ENCODE measurements around the gene NBEAL1. TPM values are rescaled to one million over a fixed set of nuclear protein-coding genes. Genes with fewer than 3 reads are reported as not detected.
"Not testable (repeated sequence)": the region's sequence is repeated elsewhere in the genome, so short reads cannot be mapped to it uniquely, and the experiment has no call there.

NBEAL1 gene
- total RNA-seq, 1 experiment from 2014 or later: 5.6 TPM

DNA sequence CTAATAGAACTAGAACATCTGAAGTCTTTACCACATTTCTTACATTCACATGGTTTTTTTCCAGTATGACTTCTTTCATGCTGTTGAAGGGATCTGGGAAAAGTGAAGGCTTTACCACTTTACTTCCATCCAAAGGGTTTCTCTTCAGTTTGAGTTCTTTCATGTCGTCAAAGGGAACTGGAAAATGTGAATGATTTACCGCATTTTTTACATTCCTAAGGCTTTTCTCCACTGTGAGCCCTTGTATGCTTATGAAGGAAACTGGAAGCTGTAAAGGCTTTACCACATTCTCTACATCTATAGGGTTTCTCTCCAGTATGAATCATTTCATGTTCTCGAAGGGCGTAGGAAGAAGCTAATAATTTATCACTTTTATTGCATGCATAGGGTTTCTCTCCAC is 46.7 kb downstream of the NBEAL1 start:
- Histone ChIP-seq H3K27me3 (ENCODE audit: control insufficient read depth, insufficient read depth, low read length) (no peaks in the 10 kb centered on the region), H3K4me3 (ENCODE audit: insufficient read depth, low read depth, low read length) (no peak overlapping the region), H3K36me3 (replicated peaks; ENCODE audit: control insufficient read depth, insufficient read depth, low read length) (no peaks in the 10 kb centered on the region; the same call in none of the 2 replicates)
- DNase-seq: peak; percentile 23

DNA sequence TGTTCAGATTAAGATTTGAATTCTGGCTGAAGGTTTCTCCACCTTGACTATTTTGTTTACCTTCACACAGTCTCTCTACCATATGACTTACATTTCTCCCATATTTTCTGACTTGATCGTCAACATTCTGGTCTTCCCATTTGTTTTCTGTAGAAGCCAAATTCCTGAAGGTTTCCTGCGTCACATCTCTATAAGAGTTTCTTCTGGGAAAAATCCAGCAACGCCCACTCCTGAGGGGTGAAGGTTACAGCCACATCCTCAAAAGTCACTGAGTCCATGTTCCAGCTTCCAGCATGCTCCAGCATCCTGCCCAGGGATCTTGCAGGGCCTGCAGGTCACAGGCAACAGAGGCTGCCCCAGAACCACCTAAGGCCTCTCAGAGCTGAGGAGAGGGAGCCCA is 47.5 kb downstream of the NBEAL1 start:
- Histone ChIP-seq H3K4me3 (ENCODE audit: insufficient read depth, low read depth, low read length) (no peak overlapping the region), H3K36me3 (replicated peaks; ENCODE audit: control insufficient read depth, insufficient read depth, low read length) (no peaks in the 10 kb centered on the region; the same call in none of the 2 replicates), H3K27me3 (ENCODE audit: control insufficient read depth, insufficient read depth, low read length) (no peaks in the 10 kb centered on the region)
- no peak for DNase-seq

DNA sequence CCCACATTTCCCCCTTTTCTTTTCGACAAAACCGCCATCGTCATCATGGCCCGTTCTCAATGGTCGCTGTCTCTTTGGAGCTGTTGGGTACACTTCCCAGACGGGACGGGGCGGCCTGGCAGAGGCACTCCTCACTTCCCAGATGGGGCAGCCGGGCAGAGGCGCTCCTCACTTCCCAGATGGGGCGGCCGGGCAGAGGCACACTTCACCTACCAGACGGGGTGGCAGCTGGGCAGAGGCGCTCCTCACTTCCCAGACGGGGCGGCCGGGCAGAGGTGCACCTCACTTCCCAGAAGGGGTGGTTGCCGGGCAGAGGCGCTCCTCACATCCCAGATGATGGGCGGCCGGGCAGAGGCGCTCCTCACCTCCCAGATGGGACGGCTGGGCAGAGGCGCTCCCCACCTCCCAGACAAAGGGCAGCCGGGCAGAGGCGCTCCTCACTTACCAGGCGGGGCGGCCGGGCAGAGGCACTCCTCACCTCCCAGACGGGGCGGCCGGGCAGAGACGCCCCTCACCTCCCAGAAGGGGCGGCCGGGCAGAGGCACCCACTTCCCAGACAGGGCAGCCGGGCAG is 51.9 kb downstream of the NBEAL1 start:
- H3K27me3 ChIP-seq (ENCODE audit: control insufficient read depth, insufficient read depth, low read length); DNase-seq; H3K4me3 ChIP-seq (ENCODE audit: insufficient read depth, low read depth, low read length); H3K36me3 ChIP-seq (replicated peaks; ENCODE audit: control insufficient read depth, insufficient read depth, low read length): not testable (repeated sequence)

GRCh38 chr2:203070701-203071100 is 56.0 kb downstream of the NBEAL1 start:
- DNase-seq: no peak
- H3K36me3 ChIP-seq (replicated peaks; ENCODE audit: control insufficient read depth, insufficient read depth, low read length): no peaks in the 10 kb centered on the region
- no peak overlapping the region for H3K4me3 ChIP-seq (ENCODE audit: insufficient read depth, low read depth, low read length)
- H3K27me3 ChIP-seq (ENCODE audit: control insufficient read depth, insufficient read depth, low read length): no peaks in the 10 kb centered on the region

DNA sequence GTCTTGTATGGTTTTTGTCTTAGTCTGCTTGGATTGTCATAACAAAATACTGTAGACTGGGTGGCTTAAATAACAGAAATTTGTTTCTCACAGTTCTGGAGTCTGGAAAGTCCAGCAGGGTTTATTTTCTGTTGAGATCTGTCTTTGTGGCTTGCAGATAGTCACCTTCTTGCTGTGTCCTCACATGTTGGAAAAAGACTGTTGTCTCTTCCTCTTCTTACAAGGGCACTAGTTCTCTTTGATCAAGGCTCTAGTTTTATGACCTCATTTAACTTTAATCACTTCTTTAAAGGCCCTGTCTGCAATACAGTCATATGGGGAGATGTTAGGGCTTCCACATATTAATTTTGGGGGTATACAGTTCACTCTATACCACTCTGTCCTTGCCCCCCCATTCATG is 56.5 kb downstream of the NBEAL1 start:
- H3K4me3 ChIP-seq (ENCODE audit: insufficient read depth, low read depth, low read length): no peak overlapping the region
- H3K27me3 ChIP-seq (ENCODE audit: control insufficient read depth, insufficient read depth, low read length): no peaks in the 10 kb centered on the region
- no peak for DNase-seq
- H3K36me3 ChIP-seq (replicated peaks; ENCODE audit: control insufficient read depth, insufficient read depth, low read length): no peaks in the 10 kb centered on the region

DNA sequence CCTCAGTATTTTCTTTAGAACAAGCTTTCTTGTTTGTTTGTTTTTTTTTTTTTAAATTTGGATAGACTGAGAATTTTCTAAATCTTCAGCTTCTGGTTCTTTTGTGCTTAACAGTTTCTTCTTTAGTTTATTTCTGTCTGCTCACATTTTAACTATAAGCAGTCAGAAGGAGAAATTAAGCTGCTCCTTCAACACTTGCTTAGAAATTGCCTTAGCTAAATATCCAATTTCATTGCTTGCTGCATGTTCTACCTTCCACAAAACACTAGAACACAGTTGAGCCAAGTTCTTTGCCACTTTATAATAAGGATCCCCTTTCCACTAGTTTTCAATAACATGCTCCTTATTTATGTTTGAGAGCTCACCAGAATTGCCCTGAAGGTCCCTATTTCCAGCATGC is 57.7 kb downstream of the NBEAL1 start:
- no peak overlapping the region for H3K4me3 ChIP-seq (ENCODE audit: insufficient read depth, low read depth, low read length)
- H3K36me3 ChIP-seq (replicated peaks; ENCODE audit: control insufficient read depth, insufficient read depth, low read length): no peaks in the 10 kb centered on the region
- no peak for DNase-seq
- no peaks in the 10 kb centered on the region for H3K27me3 ChIP-seq (ENCODE audit: control insufficient read depth, insufficient read depth, low read length)

GRCh38 chr2:203077451-203077850 is 62.8 kb downstream of the NBEAL1 start:
- Histone ChIP-seq H3K27me3 (ENCODE audit: control insufficient read depth, insufficient read depth, low read length) (no peaks in the 10 kb centered on the region), H3K36me3 (replicated peaks; ENCODE audit: control insufficient read depth, insufficient read depth, low read length) (no peaks in the 10 kb centered on the region), H3K4me3 (ENCODE audit: insufficient read depth, low read depth, low read length) (no peak overlapping the region)
- no peak for DNase-seq

DNA sequence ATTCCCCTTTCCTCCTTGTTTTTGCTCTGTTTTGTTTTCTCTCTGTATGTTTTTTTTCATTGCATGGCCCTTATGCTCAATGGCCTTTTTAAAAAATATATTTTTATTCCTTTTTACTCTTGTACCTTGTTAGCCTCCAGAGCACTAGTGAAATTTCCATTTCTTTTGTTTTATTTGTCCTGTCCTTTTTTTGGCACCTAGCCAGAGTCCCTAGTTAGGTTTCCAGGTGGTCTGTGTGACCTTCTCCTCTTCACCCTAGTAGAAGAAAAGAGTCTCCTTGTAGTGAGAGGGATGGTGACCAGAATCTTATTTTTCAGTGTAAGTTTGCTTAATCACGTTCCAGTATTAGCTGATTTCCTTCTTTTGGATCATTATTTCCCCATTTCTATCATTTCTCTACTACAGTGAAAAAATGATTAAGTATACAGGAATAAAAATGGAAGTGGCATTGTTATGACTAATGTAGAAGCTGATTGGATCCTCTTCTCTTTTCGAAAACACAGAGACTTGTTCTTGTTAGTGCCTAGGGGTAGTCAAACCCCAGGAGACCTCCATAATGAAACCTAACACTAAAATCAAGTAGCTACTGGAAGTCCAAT is 65.9 kb downstream of the NBEAL1 start:
- DNase-seq: no peak
- H3K27me3 ChIP-seq (ENCODE audit: control insufficient read depth, insufficient read depth, low read length): no peaks in the 10 kb centered on the region
- H3K4me3 ChIP-seq (ENCODE audit: insufficient read depth, low read depth, low read length): no peak overlapping the region
- no peaks in the 10 kb centered on the region; the same call in 1 of the 2 replicates for H3K36me3 ChIP-seq (replicated peaks; ENCODE audit: control insufficient read depth, insufficient read depth, low read length)

DNA sequence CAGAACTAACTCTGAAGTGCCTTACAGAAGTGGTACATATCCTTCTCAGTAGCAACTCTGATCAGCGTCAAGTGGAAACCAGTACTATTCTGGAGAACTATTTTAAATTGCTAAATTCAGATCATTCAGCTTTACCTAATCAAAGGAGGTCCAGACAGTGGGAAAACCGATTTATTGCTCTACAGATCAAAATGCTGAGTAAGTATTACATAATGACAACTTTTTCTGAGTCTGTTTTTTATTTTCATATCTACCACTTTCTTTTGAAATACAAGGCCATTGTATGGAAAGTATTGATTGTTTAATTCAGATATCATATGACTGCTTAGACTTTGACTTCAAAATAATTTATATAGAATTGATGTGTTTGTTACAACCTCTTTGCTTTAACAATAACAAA is 68.7 kb downstream of the NBEAL1 start:
- Histone ChIP-seq H3K4me3 (ENCODE audit: insufficient read depth, low read depth, low read length) (no peak overlapping the region), H3K27me3 (ENCODE audit: control insufficient read depth, insufficient read depth, low read length) (no peaks in the 10 kb centered on the region)
- no peak for DNase-seq

DNA sequence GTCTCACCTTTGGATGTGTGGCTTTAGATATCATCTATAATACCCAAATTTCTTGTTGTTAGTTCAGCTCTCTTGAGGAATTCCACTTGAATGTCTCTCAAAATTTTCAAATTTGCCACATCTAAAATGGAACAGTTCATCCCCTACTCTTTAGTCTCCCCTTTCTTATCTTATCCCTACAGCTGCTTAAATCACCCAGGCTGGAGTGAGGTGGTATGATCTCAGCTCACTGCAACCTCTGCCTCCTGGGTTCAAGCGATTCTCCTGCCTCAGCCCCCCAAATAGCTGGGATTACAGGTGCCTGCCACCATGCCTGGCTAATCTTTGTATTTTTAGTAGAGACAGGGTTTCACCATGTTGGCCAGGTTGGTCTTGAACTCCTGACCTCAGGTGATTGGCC is 71.7 kb downstream of the NBEAL1 start:
- DNase-seq; H3K4me3 ChIP-seq (ENCODE audit: insufficient read depth, low read depth, low read length); H3K36me3 ChIP-seq (replicated peaks; ENCODE audit: control insufficient read depth, insufficient read depth, low read length); H3K27me3 ChIP-seq (ENCODE audit: control insufficient read depth, insufficient read depth, low read length): not testable (repeated sequence)

More for the DNA sequence above, 68.7 kb downstream of the NBEAL1 start:
- H3K36me3 ChIP-seq (replicated peaks; ENCODE audit: control insufficient read depth, insufficient read depth, low read length): no peaks in the 10 kb centered on the region; the same call in 1 of the 2 replicates

DNA sequence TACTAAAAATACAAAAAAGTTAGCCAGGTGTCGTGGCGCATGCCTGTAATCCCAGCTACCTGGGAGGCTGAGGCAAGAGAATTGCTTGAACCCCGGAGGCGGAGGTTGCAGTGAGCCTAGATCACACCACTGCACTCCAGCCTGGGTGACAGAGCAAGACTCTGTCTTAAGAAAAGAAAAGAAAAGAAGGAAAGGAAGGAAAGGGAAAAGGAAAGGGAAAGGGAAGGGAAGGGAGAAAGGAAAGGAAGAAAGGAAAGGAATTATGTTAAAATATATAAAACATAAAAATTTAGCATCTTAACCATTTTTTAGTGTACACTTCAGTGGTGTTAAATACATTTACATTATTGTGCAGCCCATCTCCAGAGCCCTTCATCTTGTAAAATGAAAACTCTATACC is 76.0 kb downstream of the NBEAL1 start:
- not testable (repeated sequence) for H3K27me3 ChIP-seq (ENCODE audit: control insufficient read depth, insufficient read depth, low read length); DNase-seq; H3K36me3 ChIP-seq (replicated peaks; ENCODE audit: control insufficient read depth, insufficient read depth, low read length); H3K4me3 ChIP-seq (ENCODE audit: insufficient read depth, low read depth, low read length)

- no peak for DNase-seq
- H3K4me3 ChIP-seq (ENCODE audit: insufficient read depth, low read depth, low read length): no peak overlapping the region
- H3K36me3 ChIP-seq (replicated peaks; ENCODE audit: control insufficient read depth, insufficient read depth, low read length): no peaks in the 10 kb centered on the region
- no peaks in the 10 kb centered on the region for H3K27me3 ChIP-seq (ENCODE audit: control insufficient read depth, insufficient read depth, low read length)
These were observed 83.1 kb downstream of the NBEAL1 start for GRCh38 chr2:203097735-203098134.

DNA sequence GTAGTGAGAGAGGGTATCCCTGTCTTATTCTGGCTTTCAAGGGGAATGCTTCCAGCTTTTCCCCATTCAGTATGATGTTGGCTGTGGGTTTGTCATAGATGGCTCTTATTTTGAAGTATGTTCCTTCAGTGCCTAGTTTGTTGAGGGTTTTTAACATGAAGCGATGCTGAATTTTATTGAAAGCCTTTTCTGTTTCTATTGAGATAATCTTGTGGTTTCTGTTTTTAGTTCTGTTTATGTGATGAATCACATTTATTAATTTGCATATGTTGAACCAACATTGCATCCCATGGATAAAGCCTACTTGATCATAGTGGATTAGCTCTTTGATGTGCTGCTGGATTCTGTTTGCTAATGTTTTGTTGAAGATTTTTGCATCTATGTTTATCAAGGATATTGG is 87.7 kb downstream of the NBEAL1 start:
- not testable (repeated sequence) for H3K4me3 ChIP-seq (ENCODE audit: insufficient read depth, low read depth, low read length); H3K27me3 ChIP-seq (ENCODE audit: control insufficient read depth, insufficient read depth, low read length); H3K36me3 ChIP-seq (replicated peaks; ENCODE audit: control insufficient read depth, insufficient read depth, low read length); DNase-seq

GRCh38 chr2:203104273-203104672 is 89.6 kb downstream of the NBEAL1 start:
- H3K27me3 ChIP-seq (ENCODE audit: control insufficient read depth, insufficient read depth, low read length): no peaks in the 10 kb centered on the region

DNA sequence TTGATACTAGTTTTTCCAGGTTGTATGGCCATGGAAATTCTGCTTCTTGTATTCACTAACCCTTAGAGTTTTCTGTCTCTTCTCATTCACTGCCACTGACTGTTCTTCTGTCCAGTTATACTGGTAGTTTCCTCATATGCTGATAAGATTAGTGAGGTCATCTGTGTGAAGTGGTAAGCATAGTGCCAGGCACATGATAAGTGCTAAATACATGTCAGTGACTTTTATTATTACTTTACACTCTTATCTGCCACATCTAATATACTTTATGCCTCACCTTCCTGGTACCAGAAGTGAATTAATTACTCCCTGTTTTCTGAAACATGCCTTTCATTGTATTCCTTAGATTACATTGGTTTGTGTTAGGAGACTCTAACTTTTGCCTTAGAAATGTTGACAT is 91.3 kb downstream of the NBEAL1 start:
- no peak for DNase-seq
- H3K4me3 ChIP-seq (ENCODE audit: insufficient read depth, low read depth, low read length): no peak overlapping the region
- H3K36me3 ChIP-seq (replicated peaks; ENCODE audit: control insufficient read depth, insufficient read depth, low read length): no peaks in the 10 kb centered on the region; the same call in 1 of the 2 replicates
- H3K27me3 ChIP-seq (ENCODE audit: control insufficient read depth, insufficient read depth, low read length): no peaks in the 10 kb centered on the region

More at GRCh38 chr2:203104273-203104672, 89.6 kb downstream of the NBEAL1 start:
- no peak overlapping the region for H3K4me3 ChIP-seq (ENCODE audit: insufficient read depth, low read depth, low read length)
- DNase-seq: no peak
- H3K36me3 ChIP-seq (replicated peaks; ENCODE audit: control insufficient read depth, insufficient read depth, low read length): no peaks in the 10 kb centered on the region
